ENCODE measurements around the gene CELF1. TPM values are rescaled to one million over a fixed set of nuclear protein-coding genes. Genes with fewer than 3 reads are reported as not detected.
A peak's percentile ranks its signal among the peaks of the same experiment; 100 is the strongest.
"Not testable (repeated sequence)": the region's sequence is repeated elsewhere in the genome, so short reads cannot be mapped to it uniquely, and the experiment has no call there.

Gene CELF1
- total RNA-seq, 1 experiment from 2014 or later: 47.5 TPM

- no peak for DNase-seq (ENCODE audit: low read depth)
Observed at GRCh38 chr11:47577460-47578041, 24.6 kb upstream of the CELF1 start.

- DNase-seq (ENCODE audit: low read depth): no peak
Observed at GRCh38 chr11:47573321-47573720, 20.4 kb upstream of the CELF1 start.

GRCh38 chr11:47572715-47573255 is 19.9 kb upstream of the CELF1 start:
- DNase-seq (ENCODE audit: low read depth): peak; percentile 46

GRCh38 chr11:47571895-47572294 is 19.0 kb upstream of the CELF1 start:
- DNase-seq (ENCODE audit: low read depth): peak; percentile 59

- no peak for DNase-seq (ENCODE audit: low read depth)
Observed at GRCh38 chr11:47571357-47571729, 18.4 kb upstream of the CELF1 start.

- DNase-seq (ENCODE audit: low read depth): no peak
Observed at GRCh38 chr11:47570651-47571356, 17.9 kb upstream of the CELF1 start.

- DNase-seq (ENCODE audit: low read depth): no peak
Observed at GRCh38 chr11:47569646-47570045, 16.7 kb upstream of the CELF1 start.

- no peak for DNase-seq (ENCODE audit: low read depth)
Observed at GRCh38 chr11:47566149-47566698, 13.3 kb upstream of the CELF1 start.

- peak; percentile 63 for DNase-seq (ENCODE audit: low read depth)
Observed at GRCh38 chr11:47565340-47566148, 12.6 kb upstream of the CELF1 start, which contains the start of gene PTPMT1. TSS of gene PTPMT1 (plus strand) at chr11:47565599. CDS start at chr11:47565623, 24 bp downstream.

GRCh38 chr11:47564933-47565339 is 12.0 kb upstream of the CELF1 start:
- no peak for DNase-seq (ENCODE audit: low read depth)

DNA sequence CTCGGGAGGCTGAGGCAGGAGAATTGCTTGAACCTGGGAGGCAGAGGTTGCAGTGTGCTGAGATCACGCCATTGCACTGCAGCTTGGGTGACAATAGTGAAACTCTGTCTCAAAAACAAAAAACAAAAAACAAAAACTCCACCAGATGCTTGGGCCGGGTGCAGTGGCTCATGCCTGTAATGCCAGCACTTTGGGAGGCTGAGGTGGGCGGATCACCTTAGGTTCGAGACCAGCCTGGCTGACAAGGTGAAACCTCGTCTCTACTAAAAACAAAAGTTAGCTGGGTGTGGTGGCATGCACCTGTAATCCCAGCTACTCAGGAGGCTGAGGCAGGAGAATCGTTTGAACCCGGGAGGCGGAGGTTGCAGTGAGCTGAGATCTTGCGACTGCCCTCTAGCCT is 11.4 kb upstream of the CELF1 start:
- DNase-seq (ENCODE audit: low read depth): not testable (repeated sequence)

DNA sequence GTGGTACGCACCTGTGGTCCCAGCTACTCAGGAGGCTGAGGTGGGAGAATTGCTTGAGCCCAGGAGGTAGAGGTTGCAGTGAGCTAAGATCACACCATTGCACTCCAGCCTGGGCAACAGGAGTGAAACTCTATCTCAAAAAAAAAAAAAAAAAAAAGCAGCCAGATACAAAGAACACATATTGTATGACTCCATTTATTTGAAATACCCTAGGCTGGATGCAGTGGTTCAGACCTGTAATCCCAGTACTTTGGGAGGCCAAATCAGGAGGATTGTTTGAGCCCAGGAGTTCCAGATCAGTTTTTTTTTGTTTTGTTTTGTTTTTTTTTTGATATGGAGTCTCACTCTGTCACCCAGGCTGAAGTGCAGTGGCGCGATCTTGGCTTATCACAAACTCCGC is 9.5 kb upstream of the CELF1 start:
- DNase-seq (ENCODE audit: low read depth): not testable (repeated sequence)

GRCh38 chr11:47560426-47560825 is 7.5 kb upstream of the CELF1 start:
- no peak for DNase-seq (ENCODE audit: low read depth)

GRCh38 chr11:47558695-47559094 is 5.8 kb upstream of the CELF1 start:
- no peak for DNase-seq (ENCODE audit: low read depth)

DNA sequence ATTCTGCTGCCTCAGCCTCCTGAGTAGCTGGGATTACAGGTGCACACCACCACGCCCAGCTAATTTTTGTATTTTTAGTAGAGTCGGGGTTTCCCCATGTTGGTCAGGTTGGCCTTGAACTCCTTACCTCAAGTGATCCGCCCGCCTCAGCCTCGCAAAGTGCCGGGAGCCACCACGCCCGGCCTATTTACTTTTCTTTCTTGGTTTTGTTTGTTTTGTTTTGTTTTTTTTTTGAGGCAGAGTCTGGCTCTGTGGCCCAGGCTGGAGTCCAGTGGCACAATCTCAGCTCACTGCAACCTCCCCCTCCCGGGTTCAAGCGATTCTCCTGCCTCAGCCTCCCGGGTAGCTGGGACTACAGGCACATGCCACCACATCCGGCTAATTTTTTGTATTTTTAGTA is 4.1 kb upstream of the CELF1 start:
- DNase-seq (ENCODE audit: low read depth): not testable (repeated sequence)

GRCh38 chr11:47553406-47553743 is 443 bp upstream of the CELF1 start:
- DNase-seq (ENCODE audit: low read depth): no peak

GRCh38 chr11:47552056-47552565 is 821 bp downstream of the CELF1 start:
- peak; percentile 39 for DNase-seq (ENCODE audit: low read depth)

DNA sequence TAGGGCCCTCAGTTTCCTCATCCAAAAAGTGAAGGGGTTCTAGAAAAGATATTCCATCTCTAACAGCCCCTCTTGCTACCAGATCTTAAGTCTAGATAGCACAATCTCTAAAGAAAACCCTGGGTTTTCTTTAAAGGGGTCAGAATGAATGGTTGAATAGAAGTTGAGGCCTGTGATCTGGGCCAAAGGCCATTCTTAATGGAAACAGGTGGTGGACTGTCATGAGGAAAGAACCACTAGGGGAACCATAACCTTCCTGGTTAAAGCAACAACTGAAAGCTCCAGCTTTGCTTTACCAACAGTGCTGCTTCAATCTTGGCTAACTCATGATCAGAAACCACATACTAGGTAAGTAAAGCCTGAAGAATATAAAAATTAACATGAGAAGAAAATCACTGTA is 1.8 kb downstream of the CELF1 start:
- peak; percentile 66 for DNase-seq (ENCODE audit: low read depth)

DNA sequence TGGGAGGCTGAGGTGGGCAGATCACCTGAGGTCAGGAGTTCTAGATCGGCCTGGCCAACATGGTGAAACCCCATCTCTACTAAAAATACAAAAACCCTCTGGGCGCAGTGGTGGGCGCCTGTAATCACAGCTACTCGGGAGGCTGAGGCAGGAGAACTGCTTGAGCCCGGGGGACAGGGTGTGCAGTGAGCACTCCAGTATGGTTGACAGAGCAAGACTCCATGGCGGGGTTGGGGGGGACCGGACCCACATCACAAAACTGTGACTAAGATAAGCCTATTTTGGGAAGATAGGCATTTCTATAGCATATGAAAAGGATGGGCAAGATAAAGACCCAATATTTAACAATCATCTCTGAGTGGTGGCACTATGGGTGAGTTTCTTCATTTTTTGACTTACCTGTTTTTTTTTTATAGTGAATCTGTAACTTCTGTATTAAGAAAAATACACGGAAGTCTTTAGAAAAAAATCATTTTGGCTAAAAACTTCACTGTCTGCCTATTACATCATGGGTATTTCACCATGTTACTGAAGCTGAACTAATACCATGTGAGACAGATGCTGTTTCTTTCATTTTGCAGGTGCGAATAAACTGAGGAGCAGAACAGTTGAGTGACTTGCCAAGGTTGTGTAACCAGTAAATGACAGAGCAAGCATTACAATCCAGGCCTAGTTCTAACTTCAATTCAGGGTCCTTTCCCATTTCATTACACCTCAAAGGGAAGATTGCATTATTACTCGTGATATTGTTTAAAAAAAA is 2.5 kb downstream of the CELF1 start:
- DNase-seq (ENCODE audit: low read depth): no peak

GRCh38 chr11:47546274-47546673 is 6.7 kb downstream of the CELF1 start:
- not testable (repeated sequence) for DNase-seq (ENCODE audit: low read depth)

DNA sequence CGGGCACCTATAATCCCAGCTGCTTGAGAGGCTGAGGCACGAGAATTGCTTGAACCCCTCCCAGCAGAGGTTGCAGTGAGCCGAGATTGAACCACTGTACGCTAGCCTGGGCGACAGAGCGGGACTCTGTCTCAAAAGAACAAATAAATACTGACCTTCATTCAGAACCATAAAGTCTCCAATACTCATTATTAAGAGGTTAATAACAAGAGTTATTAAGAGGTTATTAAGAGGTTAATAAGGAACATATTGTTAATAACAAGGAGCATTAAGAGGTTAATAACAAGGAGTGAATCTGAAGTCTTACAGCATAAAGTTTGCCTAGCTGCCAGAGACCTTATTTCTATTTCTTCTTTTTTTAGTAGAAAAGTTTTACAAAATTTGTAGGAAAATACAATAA is 7.6 kb downstream of the CELF1 start:
- DNase-seq (ENCODE audit: low read depth): no peak

Measured in LHCN-M2 (cell line).